ACC112 (cell line): Measurements from ENCODE around the gene TBC1D9.

ENCODE experiments used
- H2AFZ ChIP-seq: fragments of 200-600 bp; sonication (generic); one replicate; pipeline ENCODE4 v1.6.0; 2017; ENCODE audit warnings: antibody characterized with exemption, low read length; ENCODE audit not compliant: unreplicated experiment
- H3K27ac ChIP-seq: fragments of 200-600 bp; sonication (generic); 2 replicates; pipeline ENCODE4 v1.5.1; 2014; ENCODE audit warnings: low read depth, mild to moderate bottlenecking, antibody characterized with exemption, low read length, moderate library complexity
- H3K27me3 ChIP-seq: fragments of 200-600 bp; sonication (generic); 2 replicates; pipeline ENCODE4 v1.6.1; 2014; ENCODE audit warnings: mild to moderate bottlenecking, antibody characterized with exemption, low read length, moderate library complexity, mixed read lengths; ENCODE audit not compliant: insufficient read depth
- H3K36me3 ChIP-seq: fragments of 200-600 bp; sonication (generic); 2 replicates; pipeline ENCODE4 v1.6.1; 2016; ENCODE audit warnings: mild to moderate bottlenecking, antibody characterized with exemption, low read length, moderate library complexity, mixed read lengths; ENCODE audit not compliant: insufficient read depth
- H3K4me1 ChIP-seq: fragments of 200-600 bp; sonication (generic); one replicate; pipeline ENCODE4 v1.6.1; 2016; ENCODE audit warnings: low read length, mixed read lengths; ENCODE audit not compliant: insufficient read depth, unreplicated experiment, control insufficient read depth
- H3K4me3 ChIP-seq: fragments of 200-600 bp; sonication (generic); 2 replicates; pipeline ENCODE4 v1.5.1; 2014; ENCODE audit warnings: mild to moderate bottlenecking, low read depth, low read length
- H3K79me2 ChIP-seq: fragments of 200-600 bp; sonication (generic); one replicate; pipeline ENCODE4 v1.6.0; 2016; ENCODE audit warnings: low read length; ENCODE audit not compliant: control insufficient read depth, unreplicated experiment, insufficient read depth

TBC1D9 gene

GRCh38 chr4:140706665-140707064 lies 49.5 kb downstream of the TBC1D9 start:
- Histone ChIP-seq H3K27ac (no peak overlapping the region), H3K36me3 (no peaks in the 10 kb centered on the region), H3K79me2 (peaks cover 7% of the 10 kb centered on the region), H3K4me3 (no peak overlapping the region), H3K4me1 (peaks cover 12% of the 10 kb centered on the region), H2AFZ (no peak overlapping the region), H3K27me3 (no peaks in the 10 kb centered on the region)

DNA sequence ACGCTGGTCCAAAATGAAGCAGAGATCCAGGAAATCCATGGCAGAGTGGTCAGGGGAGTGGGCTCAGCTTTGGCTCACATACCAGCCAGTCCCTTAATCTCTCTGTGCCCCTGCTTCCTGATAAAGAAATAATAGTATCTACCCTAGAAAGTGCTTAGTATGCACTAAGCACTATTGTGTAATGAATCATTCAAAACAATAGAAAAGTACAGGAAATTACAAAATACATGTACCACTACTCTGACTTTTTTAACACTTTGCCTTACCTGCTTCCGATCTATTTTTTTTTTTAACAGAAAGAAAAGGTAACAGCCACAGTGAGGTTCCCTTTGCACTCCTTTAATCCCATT lies 49.9 kb downstream of the TBC1D9 start:
- no peak overlapping the region for H2AFZ ChIP-seq
- H3K79me2 ChIP-seq, result peaks cover 7% of the 10 kb centered on the region

DNA sequence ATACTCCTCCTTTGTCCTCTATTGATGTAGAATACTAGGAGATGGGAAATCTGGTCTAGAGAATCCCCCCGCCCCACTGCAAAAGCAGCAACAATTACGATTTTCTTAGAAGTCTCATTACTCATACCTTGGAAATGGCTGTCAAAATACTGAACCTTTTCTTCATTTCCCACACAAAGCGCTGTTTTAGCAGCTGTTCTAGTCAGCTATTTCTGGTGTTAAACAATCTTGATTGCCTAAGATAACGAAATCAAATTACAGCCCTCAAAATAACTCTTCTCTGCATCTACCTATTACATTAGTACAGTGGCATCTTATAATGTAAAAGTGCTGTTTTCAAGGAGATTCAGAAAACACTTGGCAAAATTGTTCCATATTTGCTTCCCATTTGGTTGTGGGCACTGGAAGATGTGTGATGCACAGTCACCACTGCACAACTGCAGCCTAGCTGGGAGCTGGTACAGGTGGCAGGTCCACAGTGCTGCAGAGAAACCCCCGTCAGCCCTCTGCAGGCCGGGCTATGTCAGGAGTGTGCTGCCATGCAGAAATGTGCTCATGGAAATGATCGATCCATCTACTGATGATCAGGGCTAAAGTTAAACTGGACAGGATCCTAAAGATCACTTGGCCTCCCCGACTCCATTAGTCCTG lies 50.4 kb downstream of the TBC1D9 start:
- peaks cover 12% of the 10 kb centered on the region for H3K4me1 ChIP-seq
- H3K36me3 ChIP-seq, result peaks cover 4% of the 10 kb centered on the region; the same call in 1 of the 2 replicates
- no peaks in the 10 kb centered on the region for H3K27me3 ChIP-seq
- H2AFZ ChIP-seq, result no peak overlapping the region
- H3K79me2 ChIP-seq, result peaks cover 7% of the 10 kb centered on the region
- no peak overlapping the region for H3K27ac ChIP-seq
- H3K4me3 ChIP-seq, result no peak overlapping the region

More for the DNA sequence above, 49.9 kb downstream of the TBC1D9 start:
- Histone ChIP-seq H3K27me3 (no peaks in the 10 kb centered on the region), H3K4me1 (peaks cover 12% of the 10 kb centered on the region), H3K36me3 (0 out of 2 replicates have a peak, but pooled peaks cover 1% of the 10 kb centered on the region), H3K4me3 (no peak overlapping the region), H3K27ac (no peak overlapping the region)

GRCh38 chr4:140704964-140705363 lies 51.2 kb downstream of the TBC1D9 start:
- H3K4me1 ChIP-seq, result peaks cover 12% of the 10 kb centered on the region
- no peak overlapping the region for H3K4me3 ChIP-seq
- H2AFZ ChIP-seq, result no peak overlapping the region
- H3K36me3 ChIP-seq, result peaks cover 4% of the 10 kb centered on the region; the same call in 1 of the 2 replicates
- H3K79me2 ChIP-seq, result peaks cover 7% of the 10 kb centered on the region
- no peaks in the 10 kb centered on the region for H3K27me3 ChIP-seq
- no peak overlapping the region for H3K27ac ChIP-seq

DNA sequence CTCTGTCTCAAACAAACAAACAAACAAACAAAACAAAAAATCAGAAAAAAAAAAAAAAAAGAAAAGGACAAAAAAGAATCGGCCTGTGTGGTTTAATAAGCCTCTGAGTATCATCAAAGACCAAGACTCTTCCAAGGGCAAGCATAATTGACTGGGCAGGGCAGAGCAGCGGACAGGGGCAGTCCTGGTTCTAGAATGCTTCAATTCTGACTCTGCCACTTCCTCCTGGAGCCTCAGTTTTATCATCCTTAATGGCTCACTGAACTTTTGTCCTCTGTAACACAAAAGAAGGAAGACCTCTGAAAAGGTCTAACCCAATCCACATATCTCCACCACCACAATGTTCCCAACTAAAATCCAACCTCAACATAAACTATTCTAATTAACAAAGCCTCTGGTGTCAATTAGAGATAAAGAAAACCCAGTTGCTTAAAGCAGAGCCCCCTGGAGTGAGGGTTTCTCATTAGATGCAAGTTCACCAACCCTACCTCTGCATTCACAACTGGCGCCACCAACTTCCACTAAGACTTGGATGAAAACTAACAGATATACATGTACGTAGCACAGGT lies 51.7 kb downstream of the TBC1D9 start:
- no peak overlapping the region for H3K27ac ChIP-seq
- H3K79me2 ChIP-seq, result peaks cover 7% of the 10 kb centered on the region
- no peaks in the 10 kb centered on the region for H3K27me3 ChIP-seq
- H2AFZ ChIP-seq, result no peak overlapping the region
- peaks cover 12% of the 10 kb centered on the region for H3K4me1 ChIP-seq
- H3K4me3 ChIP-seq, result no peak overlapping the region
- peaks cover 4% of the 10 kb centered on the region; the same call in 1 of the 2 replicates for H3K36me3 ChIP-seq

DNA sequence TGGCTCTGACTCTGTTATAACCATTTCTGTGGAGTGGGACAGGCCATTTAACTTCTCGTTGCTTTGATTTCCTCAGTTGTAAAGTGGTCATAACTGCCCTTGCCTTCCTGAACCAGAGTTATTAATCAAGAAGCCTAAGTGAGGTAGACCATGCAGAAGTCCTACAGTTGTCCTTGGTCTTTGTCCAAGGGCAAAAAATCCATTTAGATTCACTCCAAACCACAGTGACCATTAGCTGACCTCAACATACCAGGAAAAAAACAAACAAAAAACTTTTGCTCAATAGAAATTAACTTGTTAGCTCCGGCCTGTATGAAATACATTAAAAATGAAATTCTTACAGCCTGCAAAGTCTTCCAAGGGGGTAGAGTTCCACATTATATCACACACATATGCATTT lies 52.7 kb downstream of the TBC1D9 start:
- Histone ChIP-seq H3K4me1 (peaks cover 12% of the 10 kb centered on the region), H2AFZ (no peak overlapping the region), H3K27ac (no peak overlapping the region), H3K36me3 (peaks cover 4% of the 10 kb centered on the region; the same call in 1 of the 2 replicates), H3K79me2 (peaks cover 5% of the 10 kb centered on the region), H3K27me3 (no peaks in the 10 kb centered on the region), H3K4me3 (no peak overlapping the region)

GRCh38 chr4:140702096-140702757 lies 54.0 kb downstream of the TBC1D9 start:
- no peak overlapping the region for H2AFZ ChIP-seq
- peaks cover 12% of the 10 kb centered on the region for H3K4me1 ChIP-seq
- no peak overlapping the region for H3K4me3 ChIP-seq
- H3K27me3 ChIP-seq, result no peaks in the 10 kb centered on the region
- peaks cover 4% of the 10 kb centered on the region; the same call in 1 of the 2 replicates for H3K36me3 ChIP-seq
- peaks cover 5% of the 10 kb centered on the region for H3K79me2 ChIP-seq
- no peak overlapping the region for H3K27ac ChIP-seq

DNA sequence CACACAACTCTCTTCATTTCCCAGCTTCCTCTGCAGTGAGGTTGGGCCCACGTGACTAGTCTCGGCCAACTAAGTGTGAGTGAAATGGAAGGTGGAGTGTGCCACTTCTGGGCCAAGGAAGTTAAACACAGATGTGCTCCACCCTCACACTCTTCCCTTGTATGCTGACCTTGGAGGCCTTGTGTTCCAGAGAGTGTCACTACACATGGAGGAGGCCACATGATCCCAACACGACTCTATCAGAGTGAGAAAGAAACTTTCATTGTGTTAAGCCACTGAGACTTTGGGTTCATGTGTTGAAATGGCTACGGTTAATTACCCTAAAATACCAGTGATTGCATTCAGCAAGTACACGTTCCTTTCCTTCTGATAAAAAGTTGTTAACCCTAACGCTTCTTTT lies 55.1 kb downstream of the TBC1D9 start:
- H3K27ac ChIP-seq, result no peak overlapping the region
- H3K36me3 ChIP-seq, result peaks cover 4% of the 10 kb centered on the region; the same call in 1 of the 2 replicates
- H3K79me2 ChIP-seq, result peaks cover 5% of the 10 kb centered on the region
- H3K4me3 ChIP-seq, result no peak overlapping the region
- peaks cover 6% of the 10 kb centered on the region for H3K4me1 ChIP-seq
- no peak overlapping the region for H2AFZ ChIP-seq
- no peaks in the 10 kb centered on the region for H3K27me3 ChIP-seq

GRCh38 chr4:140697709-140698560 lies 58.2 kb downstream of the TBC1D9 start:
- H3K4me1 ChIP-seq, result no peaks in the 10 kb centered on the region
- H3K27ac ChIP-seq, result no peak overlapping the region
- H3K36me3 ChIP-seq, result peaks cover 4% of the 10 kb centered on the region; the same call in 1 of the 2 replicates
- H3K27me3 ChIP-seq, result no peaks in the 10 kb centered on the region
- no peak overlapping the region for H2AFZ ChIP-seq
- H3K79me2 ChIP-seq, result peaks cover 5% of the 10 kb centered on the region
- H3K4me3 ChIP-seq, result no peak overlapping the region

- no peaks in the 10 kb centered on the region for H3K27me3 ChIP-seq
- H3K79me2 ChIP-seq, result no peaks in the 10 kb centered on the region
- peaks cover 14% of the 10 kb centered on the region for H3K4me1 ChIP-seq
- H3K4me3 ChIP-seq, result no peak overlapping the region
- H3K27ac ChIP-seq, result no peak overlapping the region
- H3K36me3 ChIP-seq, result no peaks in the 10 kb centered on the region
- H2AFZ ChIP-seq, result no peak overlapping the region
Measured at GRCh38 chr4:140695483-140695882, 60.7 kb downstream of the TBC1D9 start.
